ENCODE measurements around the gene GAA. TPM values are rescaled to one million over a fixed set of nuclear protein-coding genes. Genes with fewer than 3 reads are reported as not detected.

GAA gene
- total RNA-seq, 1 experiment from 2014 or later, result 131 TPM

DNA sequence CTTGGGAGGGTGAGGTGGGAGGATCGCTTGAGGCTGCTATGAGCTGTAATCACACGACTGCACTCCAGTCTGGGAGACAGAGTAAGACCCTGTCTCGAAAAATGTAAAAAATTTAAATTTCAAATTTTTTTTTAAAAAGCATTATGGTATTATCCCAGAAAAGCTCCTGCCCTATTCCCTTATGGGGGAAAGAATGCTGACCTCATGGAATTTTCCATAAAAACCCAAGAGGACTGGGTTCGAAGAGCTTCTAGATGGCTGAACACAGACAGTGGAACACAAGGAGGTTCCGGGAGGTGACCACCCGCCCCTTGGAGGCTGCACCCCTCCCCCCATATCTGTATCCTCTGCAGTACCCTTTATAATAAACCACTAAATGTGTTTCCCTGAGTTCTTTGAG, 41.5 kb downstream of the GAA start (continued):
- TF ChIP-seq, protein P1, sequence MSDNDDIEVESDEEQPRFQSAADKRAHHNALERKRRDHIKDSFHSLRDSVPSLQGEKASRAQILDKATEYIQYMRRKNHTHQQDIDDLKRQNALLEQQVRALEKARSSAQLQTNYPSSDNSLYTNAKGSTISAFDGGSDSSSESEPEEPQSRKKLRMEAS (IDR thresholded peaks at IDR 0.05), result no peak
- TF ChIP-seq EZH2phosphoT487 (IDR thresholded peaks at IDR 0.05; ENCODE audit: borderline replicate concordance) (no peak), SIN3A (IDR thresholded peaks at IDR 0.05; ENCODE audit: low read depth) (no peak), SP1 (IDR thresholded peaks at IDR 0.05; ENCODE audit: low read depth) (no peak), YY1 (IDR thresholded peaks at IDR 0.05; ENCODE audit: extremely low read depth, insufficient replicate concordance, low read depth, low read length) (no peak), JUND (IDR thresholded peaks at IDR 0.05) (no peak), TCF7L2 (IDR thresholded peaks at IDR 0.05; ENCODE audit: borderline replicate concordance, extremely low read depth, insufficient read depth, insufficient read length) (no peak), POLR2AphosphoS5 (IDR thresholded peaks at IDR 0.05; ENCODE audit: low read depth, low read length) (no peak)

- no peaks in the 10 kb centered on the region for H3K9me3 ChIP-seq (ENCODE audit: control insufficient read depth in 1 of 2, insufficient read depth in 1 of 2, low read depth in 1 of 2, low read length in 2 of 2)
- TSS peak; percentile 63 for BruUV-seq (replicated peaks)
- intact Hi-C loops (cut with micrococcal nuclease), result no loop called here
Observed at GRCh38 chr17:80145076-80146075, 44.0 kb downstream of the GAA start.

More at GRCh38 chr17:80145076-80146075, 44.0 kb downstream of the GAA start:
- no peaks in the 10 kb centered on the region for H3K9me2 ChIP-seq (ENCODE audit: insufficient read depth)
- peaks cover 12 to 18% of the 10 kb centered on the region in 2 experiments for H3K4me1 ChIP-seq (ENCODE audit: control insufficient read depth in 1 of 2, insufficient read depth in 2 of 2, low read length in 2 of 2)
- peak overlapping the region; percentile 93; the same call in 1 of the 2 replicates for H3K27ac ChIP-seq (ENCODE audit: low read depth, low read length)
- no peak overlapping the region for H2AFZ ChIP-seq (ENCODE audit: low read depth, low read length, poor library complexity, severe bottlenecking)
- DNase-seq (ENCODE audit: low read depth, low spot score) (no peak), ATAC-seq (no peak)
- peak overlapping the region; percentile 88 for H3K4me2 ChIP-seq (ENCODE audit: low read length)
- H3K27me3 ChIP-seq (ENCODE audit: insufficient read depth, low read length), result no peaks in the 10 kb centered on the region
- TF ChIP-seq EGR1 (IDR thresholded peaks at IDR 0.05; ENCODE audit: low read depth), result no peak
- no peak for TF ChIP-seq CEBPB (IDR thresholded peaks at IDR 0.05; ENCODE audit: low read depth)
- TF ChIP-seq, protein P2, sequence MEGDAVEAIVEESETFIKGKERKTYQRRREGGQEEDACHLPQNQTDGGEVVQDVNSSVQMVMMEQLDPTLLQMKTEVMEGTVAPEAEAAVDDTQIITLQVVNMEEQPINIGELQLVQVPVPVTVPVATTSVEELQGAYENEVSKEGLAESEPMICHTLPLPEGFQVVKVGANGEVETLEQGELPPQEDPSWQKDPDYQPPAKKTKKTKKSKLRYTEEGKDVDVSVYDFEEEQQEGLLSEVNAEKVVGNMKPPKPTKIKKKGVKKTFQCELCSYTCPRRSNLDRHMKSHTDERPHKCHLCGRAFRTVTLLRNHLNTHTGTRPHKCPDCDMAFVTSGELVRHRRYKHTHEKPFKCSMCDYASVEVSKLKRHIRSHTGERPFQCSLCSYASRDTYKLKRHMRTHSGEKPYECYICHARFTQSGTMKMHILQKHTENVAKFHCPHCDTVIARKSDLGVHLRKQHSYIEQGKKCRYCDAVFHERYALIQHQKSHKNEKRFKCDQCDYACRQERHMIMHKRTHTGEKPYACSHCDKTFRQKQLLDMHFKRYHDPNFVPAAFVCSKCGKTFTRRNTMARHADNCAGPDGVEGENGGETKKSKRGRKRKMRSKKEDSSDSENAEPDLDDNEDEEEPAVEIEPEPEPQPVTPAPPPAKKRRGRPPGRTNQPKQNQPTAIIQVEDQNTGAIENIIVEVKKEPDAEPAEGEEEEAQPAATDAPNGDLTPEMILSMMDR (IDR thresholded peaks at IDR 0.05 in 2 of 3, conservative IDR thresholded peaks at IDR 0.05 in 1 of 3; ENCODE audit: borderline replicate concordance in 1 of 3, insufficient read depth in 1 of 3, low read depth in 2 of 3, low read length in 2 of 3), result no peak
- TF ChIP-seq SRF (IDR thresholded peaks at IDR 0.05; ENCODE audit: low read depth), result no peak
- CTCF ChIA-PET, result interaction anchor here (2.5 kb wide), 1 partner anchor 44 kb away, joined by 8 read pairs; the partner anchor contains the start of gene GAA
- POLR2A ChIA-PET, result interaction anchor here (0.7 to 2.6 kb wide), 10 partner anchors 10 to 348 kb away, joined by 3 to 8 read pairs (median 4); partner anchors contain the start of genes CBX8 and GAA
- RAD21 ChIA-PET (ENCODE audit: low non-redundant PET in 1 of 2, low total read pairs in 2 of 2, uncharacterized antibody in 2 of 2, unreplicated experiment in 2 of 2), result no interaction called here
- H3K36me3 ChIP-seq (ENCODE audit: control insufficient read depth in 1 of 2, insufficient read depth in 2 of 2, low read length in 2 of 2), result peaks cover 45 to 49% of the 10 kb centered on the region in 2 experiments
- peaks cover 27% of the 10 kb centered on the region; the same call in 1 of the 2 replicates for H4K20me1 ChIP-seq (ENCODE audit: insufficient read depth)
- peaks cover 81% of the 10 kb centered on the region for H3K79me2 ChIP-seq (ENCODE audit: insufficient read depth, low read length)
- H3K4me3 ChIP-seq (replicated peaks in 1 of 2; ENCODE audit: low read depth in 1 of 2, low read length in 2 of 2), result peak overlapping the region; percentile 73 to 96
- H3K9ac ChIP-seq (ENCODE audit: low read length), result peak overlapping the region; percentile 97

All from HCT116 (cell line).